ENCODE data around the gene ESPN.
A peak's percentile ranks its signal among the peaks of the same experiment; 100 is the strongest.

Gene ESPN

GRCh38 chr1:6483017-6483760 is 58.6 kb downstream of the ESPN start:
- Histone ChIP-seq H3K36me3 (no peaks in the 10 kb centered on the region), H3K27ac (no peak overlapping the region), H3K27me3 (peaks cover 0 to 29% of the 10 kb centered on the region in 2 donors), H3K4me1 (peaks cover 5 to 22% (median 14%) of the 10 kb centered on the region in 4 donors), H3K9me3 (no peaks in the 10 kb centered on the region), H3K4me3 (no peak overlapping the region)
- intact Hi-C loops (cut with DNase I; ENCODE audit: low total_unique reads) = loop anchor here (10.0 kb wide), 1 partner anchor 72 kb away; the partner anchor contains the start of genes NOL9 and TAS1R1
- TF ChIP-seq CTCF (IDR thresholded peaks at IDR 0.05) = no peak
- no peak for DNase-seq

- Histone ChIP-seq H3K27ac (no peak overlapping the region), H3K4me1 (peaks cover 5 to 22% (median 14%) of the 10 kb centered on the region in 4 donors)
- intact Hi-C loops (cut with DNase I; ENCODE audit: low total_unique reads) = loop anchor here (10.0 kb wide), 1 partner anchor 71 kb away; the partner anchor contains the start of genes NOL9 and TAS1R1
Observed at GRCh38 chr1:6483761-6484117, 59.2 kb downstream of the ESPN start.

GRCh38 chr1:6484826-6485167 is 60.2 kb downstream of the ESPN start:
- no peak for DNase-seq
- Histone ChIP-seq H3K4me1 (peaks cover 5 to 24% (median 18%) of the 10 kb centered on the region in 4 donors), H3K4me3 (peak overlapping the region; percentile 24 to 42), H3K9me3 (no peaks in the 10 kb centered on the region), H3K27ac (no peak overlapping the region), H3K27me3 (peaks cover 0 to 40% of the 10 kb centered on the region in 2 donors), H3K36me3 (no peaks in the 10 kb centered on the region)
- TF ChIP-seq CTCF (IDR thresholded peaks at IDR 0.05) = no peak
- intact Hi-C loops (cut with DNase I; ENCODE audit: low total_unique reads) = loop anchor here (5.0 to 10.0 kb wide), 2 partner anchors 70 to 163 kb away; partner anchors contain the start of genes NOL9 and TAS1R1

More at GRCh38 chr1:6483761-6484117, 59.2 kb downstream of the ESPN start:
- no peak for TF ChIP-seq CTCF (IDR thresholded peaks at IDR 0.05)
- DNase-seq = no peak
- Histone ChIP-seq H3K4me3 (no peak overlapping the region), H3K9me3 (no peaks in the 10 kb centered on the region), H3K36me3 (no peaks in the 10 kb centered on the region), H3K27me3 (peaks cover 0 to 29% of the 10 kb centered on the region in 2 donors)

- intact Hi-C loops (cut with DNase I; ENCODE audit: low total_unique reads) = loop anchor here (5.0 to 10.0 kb wide), 2 partner anchors 69 to 162 kb away; partner anchors contain the start of genes NOL9 and TAS1R1
- no peak for TF ChIP-seq CTCF (IDR thresholded peaks at IDR 0.05)
- Histone ChIP-seq H3K27ac (no peak overlapping the region), H3K4me3 (peak overlapping the region; percentile 24 to 42), H3K36me3 (no peaks in the 10 kb centered on the region), H3K4me1 (peaks cover 5 to 30% (median 24%) of the 10 kb centered on the region in 4 donors), H3K27me3 (peaks cover 0 to 45% of the 10 kb centered on the region in 2 donors), H3K9me3 (no peaks in the 10 kb centered on the region)
- DNase-seq = no peak
Observed at GRCh38 chr1:6485168-6486101, 60.9 kb downstream of the ESPN start.

GRCh38 chr1:6486433-6487011 is 61.9 kb downstream of the ESPN start:
- intact Hi-C loops (cut with DNase I; ENCODE audit: low total_unique reads) = loop anchor here (5.0 to 10.0 kb wide), 2 partner anchors 68 to 161 kb away; partner anchors contain the start of genes NOL9 and TAS1R1
- no peak overlapping the region for H3K4me3 ChIP-seq
- TF ChIP-seq CTCF (IDR thresholded peaks at IDR 0.05) = peak; percentile 83 to 86
- no peak overlapping the region for H3K27ac ChIP-seq
- peaks cover 0 to 49% of the 10 kb centered on the region in 2 donors for H3K27me3 ChIP-seq
- peaks cover 5 to 41% (median 32%) of the 10 kb centered on the region in 4 donors for H3K4me1 ChIP-seq
- no peaks in the 10 kb centered on the region for H3K9me3 ChIP-seq
- H3K36me3 ChIP-seq = no peaks in the 10 kb centered on the region
- DNase-seq = peak; percentile 81 to 89
